HG03442 (cell line): Measurements from ENCODE around the gene KIF19.
A peak's percentile ranks its signal among the peaks of the same experiment; 100 is the strongest.

Experiments
- ATAC-seq: cut with Tn5 transposase; IDR thresholded peaks from one replicate; pipeline ENCODE4 v1.9.1; 2021; ENCODE audit warnings: mild to moderate bottlenecking, moderate library complexity; ENCODE audit not compliant: unreplicated experiment

Gene KIF19

DNA sequence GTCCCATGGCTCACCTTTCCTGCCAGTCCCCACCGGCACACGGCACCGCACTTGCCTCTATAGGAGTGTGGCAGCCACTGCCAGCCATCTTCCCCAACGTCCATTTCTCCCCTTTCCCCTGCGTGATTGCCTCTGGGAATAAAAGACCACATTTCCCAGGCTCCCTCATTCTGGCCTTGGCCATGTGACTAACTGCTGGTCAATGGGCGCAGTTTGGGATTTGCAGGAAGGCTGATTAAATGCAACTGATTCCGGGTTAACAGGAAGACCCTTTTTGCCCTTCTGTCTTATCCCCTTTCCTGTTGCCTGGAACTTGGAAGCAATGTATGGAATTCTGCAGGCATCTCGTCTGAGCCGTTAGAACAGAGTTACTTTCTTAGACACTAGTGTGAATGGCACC is 32.7 kb downstream of the KIF19 start:
- ATAC-seq = no peak

DNA sequence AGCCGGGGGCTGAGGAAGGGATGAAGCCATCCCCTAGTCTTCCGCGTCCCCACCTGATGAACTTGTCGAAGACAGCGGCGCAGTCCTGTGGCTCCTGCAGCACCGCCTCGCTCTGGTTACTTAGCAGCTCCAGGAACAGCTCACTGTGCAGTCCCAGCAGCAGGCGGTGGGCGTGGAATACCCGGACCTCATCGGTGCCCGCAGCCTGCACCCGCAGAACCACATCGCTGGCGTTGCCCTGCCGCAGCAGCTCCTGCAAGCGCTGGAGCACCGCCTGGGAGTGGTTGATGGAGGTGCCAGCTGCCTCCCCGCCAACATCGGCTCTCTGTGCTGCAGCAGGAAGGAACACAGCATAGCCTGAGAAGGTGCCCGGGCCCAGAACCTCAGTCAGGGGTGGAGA is 33.9 kb downstream of the KIF19 start:
- no peak for ATAC-seq

DNA sequence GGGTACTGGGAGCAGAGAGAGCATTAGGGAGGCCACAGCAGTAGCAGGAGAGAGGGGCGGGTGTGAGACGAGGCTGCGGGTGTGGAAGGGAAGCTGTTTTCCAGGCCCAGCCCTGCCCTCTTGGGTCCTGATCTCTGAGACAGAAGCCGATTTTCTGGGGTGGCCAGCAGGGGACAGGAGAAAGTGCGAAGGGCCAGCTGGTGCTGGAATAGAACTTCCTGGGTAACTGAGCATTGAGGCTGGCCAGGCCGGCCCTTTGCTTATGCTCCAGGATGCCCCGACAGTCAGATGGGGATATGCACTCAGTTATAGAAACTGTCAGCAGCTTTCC is 34.8 kb downstream of the KIF19 start:
- no peak for ATAC-seq

DNA sequence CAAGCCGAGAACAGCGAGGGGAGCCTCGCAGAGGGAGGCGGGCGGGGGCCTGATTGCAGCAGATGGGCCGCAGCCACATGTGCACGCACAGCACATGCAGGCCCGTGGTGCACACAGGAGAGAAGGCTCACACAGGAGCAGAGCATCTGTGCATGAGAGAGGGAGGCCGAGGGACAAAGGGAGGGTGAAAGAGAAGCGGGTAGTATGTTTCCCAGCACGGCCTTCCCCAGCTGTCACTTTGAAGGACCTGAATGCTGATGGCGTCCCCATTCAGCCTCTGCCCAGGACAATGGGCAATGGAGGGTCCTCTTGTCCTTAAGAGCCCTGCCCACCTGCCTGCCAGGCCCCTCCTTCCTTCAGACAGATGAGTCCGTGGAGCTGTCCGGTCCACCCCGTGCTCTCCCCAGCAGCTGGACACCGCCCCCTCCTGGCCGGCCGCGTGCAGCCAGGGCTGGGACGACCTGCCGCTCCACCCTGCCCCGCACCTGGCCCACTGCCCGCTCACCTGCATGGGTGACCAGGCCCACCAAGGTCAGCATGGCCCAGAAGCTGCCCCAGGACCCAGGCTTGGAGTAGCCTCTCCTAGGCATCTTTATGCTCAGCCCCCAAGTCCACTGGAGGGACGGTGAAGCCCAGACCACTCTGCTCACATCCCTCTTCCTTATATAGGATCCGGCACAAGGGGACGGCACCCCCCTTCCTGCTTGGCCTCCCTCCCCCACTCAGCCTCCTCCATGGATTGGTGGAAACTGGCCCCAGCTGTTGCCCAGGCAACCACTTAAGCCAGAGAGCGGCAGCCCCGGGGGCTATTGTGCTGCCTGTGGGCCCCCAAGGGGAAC is 35.4 kb downstream of the KIF19 start, which contains the start of gene BTBD17:
TSS of gene BTBD17 (minus strand) at position 639 of the 839 bp plus-strand sequence. CDS start at position 590, 49 bp downstream.
- ATAC-seq = no peak

DNA sequence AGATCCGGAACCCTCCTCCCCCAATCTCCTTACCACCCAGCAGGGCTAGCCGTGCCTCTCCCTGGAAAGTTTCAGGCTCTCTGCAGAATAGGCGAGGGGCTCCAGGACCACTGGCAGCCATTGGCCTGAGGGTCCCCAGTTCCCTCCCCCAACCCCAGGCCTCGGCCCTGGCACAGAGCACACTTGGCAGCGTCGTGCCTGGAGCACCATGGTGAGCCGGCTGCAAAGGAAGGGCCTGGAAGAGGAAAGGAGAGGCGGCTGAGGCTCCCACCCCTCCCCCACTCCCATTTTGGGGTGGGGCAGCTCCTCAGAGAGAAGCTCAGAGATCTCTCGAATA is 36.0 kb downstream of the KIF19 start:
- ATAC-seq = no peak

DNA sequence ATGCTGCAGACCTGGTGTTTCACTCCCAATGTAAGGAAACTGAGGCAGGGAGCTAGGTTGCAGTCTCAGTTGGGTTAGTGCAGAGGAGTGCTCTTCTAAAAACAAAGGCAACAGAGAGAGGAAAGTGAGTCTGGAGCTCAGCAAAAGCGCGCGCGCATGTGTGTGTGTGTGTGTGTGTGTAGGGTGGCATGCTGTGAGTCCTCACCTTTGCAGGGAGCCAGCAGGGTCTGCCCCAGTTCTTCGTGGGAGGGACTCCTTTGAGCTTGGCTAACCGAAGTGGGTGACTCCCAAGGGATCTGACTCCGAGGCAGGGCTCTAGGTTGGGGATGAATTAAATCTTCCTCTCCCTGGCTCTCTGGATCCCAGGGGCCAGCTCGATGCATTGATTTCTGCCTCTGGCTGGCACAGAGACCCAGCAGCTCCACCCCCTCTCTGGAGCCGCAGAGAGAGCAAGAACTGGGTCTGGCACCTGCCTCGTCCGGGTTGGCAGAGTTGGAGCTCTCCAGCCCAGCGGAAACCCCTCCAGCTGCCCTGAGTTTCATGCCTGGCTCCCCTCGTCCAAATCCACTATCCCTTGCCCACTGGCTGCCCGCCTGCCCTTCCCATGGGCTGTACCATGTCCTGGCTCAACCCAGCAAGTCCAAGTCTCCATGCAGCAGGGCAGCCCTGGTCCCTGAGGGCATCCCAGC is 36.9 kb downstream of the KIF19 start:
- no peak for ATAC-seq

DNA sequence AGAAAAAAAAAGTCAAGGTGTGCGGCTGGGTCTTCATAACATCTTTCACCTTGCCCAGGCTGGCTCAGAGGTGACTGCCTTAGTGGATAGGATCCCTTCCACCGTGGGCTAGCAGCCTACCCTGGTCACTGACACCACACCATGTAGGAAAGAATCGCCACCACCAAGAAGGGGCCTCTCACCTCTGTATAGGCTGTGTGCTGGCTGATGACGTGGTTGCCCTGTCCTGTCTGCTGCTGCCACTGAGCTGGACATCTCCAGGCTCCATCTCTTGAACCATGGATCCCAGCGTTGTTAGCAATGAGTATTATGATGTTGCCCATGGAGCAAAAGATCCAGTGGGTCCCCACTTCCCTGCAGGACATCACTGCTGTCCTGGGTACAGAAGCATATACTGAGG is 41.2 kb downstream of the KIF19 start, which contains the start of gene GPR142:
TSS of gene GPR142 (plus strand) at position 301 of the 400 bp plus-strand sequence. CDS start 2,035 bp downstream, outside the sequence.
- no peak for ATAC-seq

DNA sequence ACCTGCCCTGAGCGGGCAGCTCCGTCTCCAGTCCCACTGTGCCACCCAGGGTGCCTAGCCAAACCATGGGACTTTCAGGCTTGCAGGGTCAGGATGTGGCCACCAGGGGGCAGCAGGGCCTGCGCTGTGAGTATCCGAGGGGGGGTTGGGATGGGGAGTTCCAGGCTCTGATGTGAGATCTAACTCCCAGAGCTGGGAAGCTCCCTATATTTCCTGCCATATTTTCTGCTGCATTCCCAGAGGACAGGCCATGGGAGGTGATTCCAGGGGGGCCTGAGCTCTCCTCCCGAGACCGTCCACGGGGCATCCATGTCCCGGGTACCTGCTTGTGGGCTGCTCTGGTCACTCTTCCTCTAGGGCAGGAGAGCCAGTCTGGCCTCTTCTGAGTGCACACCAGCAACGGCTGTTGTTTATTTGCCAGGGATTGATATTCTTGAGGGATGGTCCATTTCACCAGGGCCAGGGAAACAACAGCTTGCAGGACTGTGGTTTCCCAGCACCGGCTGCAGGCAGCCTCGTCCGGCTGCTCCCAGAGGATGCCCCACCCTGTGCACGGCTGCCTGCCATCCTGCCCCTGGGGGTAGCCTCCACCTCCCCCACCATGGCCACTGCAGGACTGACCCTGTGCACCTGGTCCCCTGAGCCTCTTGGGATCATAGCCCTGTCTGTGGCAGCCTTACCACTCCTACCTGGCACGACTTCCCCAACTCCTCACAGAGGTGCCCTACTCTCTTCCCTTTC is 42.5 kb downstream of the KIF19 start:
- no peak for ATAC-seq

DNA sequence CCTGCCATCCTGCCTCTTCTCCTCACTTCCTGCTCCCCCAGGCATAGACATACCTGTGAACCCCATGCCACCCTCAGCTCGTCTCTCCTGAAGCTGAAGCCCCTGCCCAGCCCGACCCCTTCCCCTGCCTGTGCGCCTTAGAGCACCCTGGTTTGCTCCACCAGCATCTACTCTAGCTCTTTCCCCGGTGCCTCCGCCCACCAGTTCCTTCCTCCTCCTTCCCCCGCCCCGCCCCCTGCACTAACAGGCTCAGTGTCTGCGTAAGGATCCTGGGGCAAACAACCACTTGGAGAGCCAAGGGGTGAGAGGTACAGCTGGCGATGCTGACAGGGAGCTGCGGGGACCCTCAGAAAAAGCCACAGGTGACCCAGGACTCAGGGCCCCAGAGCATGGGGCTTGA is 43.2 kb downstream of the KIF19 start:
- ATAC-seq = no peak

DNA sequence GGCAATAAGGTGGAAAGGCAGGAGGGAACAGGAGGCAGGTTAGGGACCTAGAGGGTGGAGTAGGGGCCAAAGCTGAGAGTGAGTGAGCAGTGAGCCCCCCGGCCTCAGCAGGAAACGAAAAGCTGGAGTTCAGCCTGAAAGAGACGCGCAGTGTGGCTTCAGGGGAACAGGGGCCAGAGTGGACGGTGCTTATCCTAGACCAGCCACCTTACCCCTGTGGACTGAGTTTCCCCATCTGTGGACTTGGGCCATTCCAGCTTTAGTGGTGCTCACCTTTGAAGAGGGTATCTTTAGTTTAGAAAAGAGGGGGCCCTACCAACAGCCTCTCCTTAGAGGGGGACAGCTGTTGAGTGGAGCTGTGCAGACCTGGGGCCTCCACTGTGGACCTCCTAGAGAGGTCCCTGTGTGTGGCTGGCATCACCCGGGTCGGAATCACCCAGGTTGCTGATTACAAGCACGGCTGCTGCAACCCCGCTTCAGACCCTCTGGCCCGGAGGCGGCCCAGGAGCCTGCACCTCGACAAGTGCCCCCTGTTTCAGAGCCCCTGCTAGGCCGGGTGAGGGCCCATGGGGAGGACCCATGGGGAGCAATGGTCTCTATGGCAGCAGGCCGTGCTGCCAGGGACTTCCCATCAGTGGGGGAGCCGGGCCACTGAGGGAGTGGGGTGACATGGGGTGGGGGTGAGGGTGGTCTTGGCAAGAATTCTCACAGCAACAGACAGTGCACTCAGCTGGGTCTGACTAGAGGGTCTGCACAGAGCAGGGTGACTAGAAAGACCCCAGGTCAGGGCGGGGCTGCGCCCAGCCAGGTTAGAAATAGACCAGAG is 43.9 kb downstream of the KIF19 start:
- no peak for ATAC-seq

DNA sequence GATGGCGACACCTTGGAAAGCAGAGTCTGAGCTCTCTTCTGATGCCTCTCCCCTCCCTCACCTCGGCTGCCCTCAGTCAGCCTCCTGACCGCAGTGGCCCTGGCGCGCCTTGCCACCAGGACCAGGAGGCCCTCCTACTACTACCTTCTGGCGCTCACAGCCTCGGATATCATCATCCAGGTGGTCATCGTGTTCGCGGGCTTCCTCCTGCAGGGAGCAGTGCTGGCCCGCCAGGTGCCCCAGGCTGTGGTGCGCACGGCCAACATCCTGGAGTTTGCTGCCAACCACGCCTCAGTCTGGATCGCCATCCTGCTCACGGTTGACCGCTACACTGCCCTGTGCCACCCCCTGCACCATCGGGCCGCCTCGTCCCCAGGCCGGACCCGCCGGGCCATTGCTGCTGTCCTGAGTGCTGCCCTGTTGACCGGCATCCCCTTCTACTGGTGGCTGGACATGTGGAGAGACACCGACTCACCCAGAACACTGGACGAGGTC is 45.7 kb downstream of the KIF19 start:
- no peak for ATAC-seq

DNA sequence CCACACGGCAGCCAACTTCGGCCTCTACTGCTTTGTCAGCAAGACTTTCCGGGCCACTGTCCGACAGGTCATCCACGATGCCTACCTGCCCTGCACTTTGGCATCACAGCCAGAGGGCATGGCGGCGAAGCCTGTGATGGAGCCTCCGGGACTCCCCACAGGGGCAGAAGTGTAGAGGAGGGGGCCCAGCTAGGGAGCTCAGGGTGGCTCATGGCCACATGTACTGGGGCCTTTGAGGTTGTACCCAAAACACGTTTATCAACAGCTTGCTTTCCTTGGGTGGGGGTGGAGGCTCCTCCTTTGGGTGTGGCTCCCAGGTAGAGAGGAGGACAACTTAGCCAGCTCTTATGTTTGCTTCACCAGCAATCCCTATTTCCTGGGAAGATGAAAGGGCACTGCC is 46.4 kb downstream of the KIF19 start:
- no peak for ATAC-seq

DNA sequence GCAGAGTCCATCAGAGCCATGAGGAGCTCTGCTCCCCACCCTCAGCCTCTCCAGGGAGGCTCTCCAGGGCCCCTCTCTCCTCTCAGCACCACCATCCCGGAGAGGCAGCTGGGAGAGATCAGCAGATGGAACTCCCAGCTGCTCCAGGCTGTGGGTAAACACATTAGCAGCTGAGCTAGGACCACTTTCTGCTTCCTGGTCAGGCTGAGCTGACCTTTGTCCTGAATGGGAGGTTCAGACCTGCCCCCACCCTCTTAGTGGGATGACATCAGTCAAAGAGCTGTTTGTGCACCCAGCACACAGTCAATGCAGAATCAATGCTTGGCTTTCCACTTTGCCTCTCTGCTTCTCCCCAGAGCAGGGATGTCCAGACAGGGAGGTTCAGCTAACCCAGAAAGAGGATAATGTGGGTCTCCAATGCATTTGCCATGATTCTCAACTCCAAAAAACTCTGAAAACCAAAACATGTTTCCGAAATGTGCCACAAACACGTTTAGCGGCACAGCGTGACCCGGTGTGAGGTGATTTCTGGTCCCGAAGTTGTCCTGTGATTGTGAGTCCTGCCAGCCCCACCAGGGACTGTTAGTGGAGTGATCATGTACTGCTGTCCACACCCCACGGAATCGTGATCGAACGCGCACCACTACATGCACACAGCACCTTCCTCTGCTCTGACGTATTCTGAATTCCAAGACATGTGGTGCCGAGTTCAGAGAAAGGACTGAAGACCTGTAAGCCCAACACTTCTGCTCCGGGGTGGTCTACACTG is 48.0 kb downstream of the KIF19 start:
- ATAC-seq = no peak

DNA sequence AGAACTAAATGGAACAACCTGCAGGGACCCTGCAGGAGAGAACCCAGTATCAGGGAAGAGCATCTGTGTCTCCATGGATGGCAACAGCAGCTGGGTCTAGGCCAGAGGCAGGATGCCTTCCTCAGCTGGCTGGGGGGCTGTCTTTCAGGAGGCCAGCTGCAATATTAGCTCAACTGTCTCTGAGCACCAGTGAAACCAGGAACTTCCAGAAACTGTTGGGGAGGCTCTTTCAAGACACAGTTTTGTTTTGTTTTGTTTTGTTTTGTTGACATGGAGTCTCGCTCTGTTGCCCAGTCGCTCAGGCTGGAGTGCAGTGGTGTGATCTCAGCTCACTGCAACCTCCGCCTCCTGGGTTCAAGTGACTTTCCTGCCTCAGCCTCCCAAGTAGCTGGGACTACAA is 48.8 kb downstream of the KIF19 start:
- no peak for ATAC-seq

DNA sequence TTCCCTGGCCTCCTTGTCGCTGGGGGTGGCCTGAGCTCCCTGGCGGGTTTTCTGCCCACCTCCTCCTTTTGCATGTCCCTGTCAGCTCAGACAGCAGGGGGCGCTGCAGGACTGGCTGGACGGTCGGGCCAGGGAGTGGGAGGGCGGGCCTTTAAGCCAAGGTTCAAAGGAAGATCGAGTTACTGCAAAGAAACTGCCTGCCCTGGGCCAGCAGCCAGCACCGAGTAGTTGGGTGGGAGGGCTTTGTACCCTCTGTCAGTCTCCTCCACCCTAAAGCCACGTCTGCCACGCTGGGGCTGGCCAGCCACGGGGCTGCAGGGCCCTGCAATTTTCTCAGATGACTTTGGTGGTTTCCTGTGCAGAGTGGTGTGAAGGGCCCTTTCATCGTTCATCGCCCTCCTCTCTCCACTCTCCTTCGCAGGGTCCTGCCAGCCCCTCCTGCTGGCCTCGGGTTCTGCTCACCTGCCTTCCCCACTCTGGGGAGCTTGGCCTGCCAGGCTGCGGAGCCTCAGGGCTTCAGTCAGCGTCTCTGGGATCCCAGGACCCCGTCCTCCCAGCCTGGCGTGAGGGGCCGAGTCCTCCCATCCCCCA is 53.6 kb downstream of the KIF19 start:
- peak; percentile 52 for ATAC-seq

DNA sequence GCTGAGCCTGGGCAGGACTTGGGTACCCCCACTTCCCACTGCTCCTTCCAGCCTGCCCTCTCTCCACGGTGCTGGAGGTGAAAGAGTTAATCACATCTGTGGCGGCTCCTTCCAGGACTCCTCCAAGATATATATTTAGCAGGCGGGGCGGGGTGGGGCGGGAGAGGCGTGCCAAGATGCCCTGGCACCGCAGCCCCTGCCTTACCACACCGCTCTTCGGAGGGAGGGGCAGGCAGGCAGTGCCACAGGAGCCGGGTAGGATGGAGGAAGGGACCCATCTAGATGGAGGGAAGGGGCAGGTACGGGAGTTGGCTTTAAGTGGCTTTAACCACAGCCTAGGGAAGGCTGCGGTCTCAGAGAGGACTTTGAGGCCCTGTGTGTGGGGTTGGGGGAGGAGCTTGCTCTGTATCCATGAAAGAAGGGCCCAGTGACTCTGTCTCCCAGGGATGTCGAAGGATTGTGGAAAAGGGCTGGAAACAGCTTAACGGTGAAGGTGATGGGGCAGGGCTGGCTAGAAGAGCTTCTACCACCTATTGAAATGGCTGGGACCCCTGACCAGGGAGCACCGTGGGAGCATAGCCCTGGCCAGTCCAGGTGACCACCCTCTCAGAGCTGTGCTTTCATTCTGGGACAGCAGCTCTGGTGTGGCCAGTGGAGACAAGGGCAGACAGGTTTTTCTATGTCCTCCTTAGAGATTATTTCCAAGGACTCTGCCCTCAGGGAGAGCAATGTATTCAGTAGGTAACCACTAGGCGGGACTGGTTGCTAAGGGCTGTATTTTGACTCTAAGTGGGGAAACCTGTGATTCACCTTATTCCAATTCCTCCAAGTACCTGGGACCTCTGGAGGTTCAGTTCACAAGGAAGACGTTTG is 54.3 kb downstream of the KIF19 start:
- ATAC-seq = no peak

DNA sequence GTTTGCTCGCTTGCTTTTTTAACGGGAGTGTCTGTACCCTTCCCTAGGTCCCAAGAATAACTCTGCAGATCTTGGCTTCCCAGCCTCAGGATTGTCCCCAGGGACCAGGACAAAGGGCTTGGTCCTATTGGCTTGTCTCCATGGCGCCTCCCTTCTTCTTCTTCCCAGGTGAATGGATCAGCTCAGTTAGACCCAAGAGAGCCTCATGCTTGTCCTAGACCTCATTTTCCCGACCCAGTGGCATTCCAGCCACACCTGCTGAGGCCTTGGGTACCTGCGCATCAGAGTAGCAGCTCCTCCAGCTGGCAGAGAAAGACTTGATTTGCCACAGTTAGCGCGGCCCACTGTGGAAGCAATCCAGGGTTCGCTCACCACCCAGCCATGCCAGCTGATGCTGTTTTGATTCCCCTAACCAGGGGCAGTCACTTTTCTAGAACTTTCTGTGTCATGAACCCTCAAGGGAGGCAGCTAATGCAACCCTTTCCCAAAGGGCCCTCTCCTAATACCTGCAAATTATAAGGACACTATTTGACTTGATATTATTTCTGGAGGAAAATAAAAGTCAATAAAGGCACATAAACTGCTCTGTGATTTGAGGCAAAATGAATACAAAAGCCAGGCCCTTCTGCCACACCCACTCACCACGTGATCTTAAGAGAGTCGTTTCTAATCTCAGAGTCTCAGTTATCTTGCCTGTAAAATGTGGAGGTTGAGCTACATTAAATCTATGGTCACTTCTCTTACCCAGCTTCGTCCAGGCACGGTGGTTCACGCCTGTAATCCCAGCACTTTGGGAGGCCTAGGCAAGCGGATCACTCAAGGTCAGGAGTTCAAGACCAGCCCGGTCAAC is 55.2 kb downstream of the KIF19 start:
- ATAC-seq = no peak

DNA sequence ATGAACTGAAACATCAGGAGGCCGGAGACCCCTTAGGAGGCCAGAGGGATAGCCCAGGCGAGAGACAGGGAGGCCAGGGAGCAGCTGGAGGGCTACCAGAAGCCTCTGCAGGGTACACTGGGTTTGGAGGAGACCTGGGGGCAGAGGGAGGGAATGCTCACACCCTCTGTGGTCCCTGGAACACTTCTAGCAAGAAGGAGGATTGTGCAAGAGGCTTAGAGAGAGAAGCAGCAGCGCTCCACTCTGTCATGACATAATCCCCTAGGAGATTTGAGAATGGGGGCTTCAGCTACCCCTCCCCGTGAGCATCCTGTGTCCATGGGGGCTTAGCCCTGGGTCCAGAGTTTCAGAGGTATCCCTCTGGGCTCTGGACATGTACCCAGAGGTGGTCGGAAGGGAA is 57.1 kb downstream of the KIF19 start:
- ATAC-seq = no peak
